ENCODE results near the gene PSMG1. TPM values are rescaled to one million over a fixed set of nuclear protein-coding genes. Genes with fewer than 3 reads are reported as not detected.

PSMG1 gene
- polyA plus RNA-seq, 1 of the 3 experiments (the other 2 are of a cell fraction), result 39.6 TPM

GRCh38 chr21:39196310-39196709 is 13.1 kb upstream of the PSMG1 start:
- H3K79me2 ChIP-seq (ENCODE audit: insufficient read depth), result no peaks in the 10 kb centered on the region; the same call in 1 of the 2 replicates
- H3K4me2 ChIP-seq, result no peak overlapping the region
- H3F3A ChIP-seq (replicated peaks; ENCODE audit: insufficient read depth), result peaks cover 22% of the 10 kb centered on the region
- H3K4me1 ChIP-seq (ENCODE audit: control insufficient read depth in 1 of 2, insufficient read depth in 2 of 2, low read depth in 1 of 2, low read length in 1 of 2), result no peaks in the 10 kb centered on the region; a peak in 1 of 4 replicates
- no peak overlapping the region for H3K9ac ChIP-seq
- H2AFZ ChIP-seq (ENCODE audit: low read depth), result no peak overlapping the region
- H4K20me1 ChIP-seq (ENCODE audit: insufficient read depth), result no peaks in the 10 kb centered on the region; the same call in 1 of the 2 replicates
- H3K27me3 ChIP-seq (ENCODE audit: insufficient read depth), result no peaks in the 10 kb centered on the region
- TF ChIP-seq ZBTB33 (IDR thresholded peaks at IDR 0.05; ENCODE audit: borderline replicate concordance, low read depth) (no peak), YY1 (IDR thresholded peaks at IDR 0.05; ENCODE audit: low read depth) (no peak), IRF3 (IDR thresholded peaks at IDR 0.05; ENCODE audit: low read depth, low read length) (no peak), RFX5 (IDR thresholded peaks at IDR 0.05; ENCODE audit: low read length) (no peak), GABPA (IDR thresholded peaks at IDR 0.05; ENCODE audit: low read depth) (no peak), MEF2A (IDR thresholded peaks at IDR 0.05; ENCODE audit: borderline replicate concordance, low read depth) (no peak), RAD21 (IDR thresholded peaks at IDR 0.05; ENCODE audit: low read length) (no peak), RCOR1 (IDR thresholded peaks at IDR 0.05; ENCODE audit: low read length) (no peak), PBX3 (IDR thresholded peaks at IDR 0.05) (no peak), TAF1 (IDR thresholded peaks at IDR 0.05; ENCODE audit: borderline replicate concordance, low read depth, low read length) (no peak), JUND (IDR thresholded peaks at IDR 0.05) (no peak), CHD2 (IDR thresholded peaks at IDR 0.05; ENCODE audit: low read length, partially characterized antibody) (no peak), NRF1 (IDR thresholded peaks at IDR 0.05; ENCODE audit: low read depth, low read length) (no peak), EP300 (IDR thresholded peaks at IDR 0.05; ENCODE audit: borderline replicate concordance in 1 of 2, low read depth in 1 of 2, low read length in 1 of 2) (no peak), SMC3 (IDR thresholded peaks at IDR 0.05; ENCODE audit: low read depth, low read length) (no peak), FOXJ3 (CRISPR knock-in tag; IDR thresholded peaks at IDR 0.05) (no peak), FOSL2 (IDR thresholded peaks at IDR 0.05; ENCODE audit: borderline replicate concordance, low read depth) (no peak)
- DNase-seq, result no peak
- H3K9me2 ChIP-seq, result no peaks in the 10 kb centered on the region
- ChIA-PET CTCF (no interaction called here), POLR2A (no interaction called here)
- peaks cover 75 to 76% of the 10 kb centered on the region in 2 experiments for H3K36me3 ChIP-seq (replicated peaks in 1 of 2; ENCODE audit: control insufficient read depth in 1 of 2, insufficient read depth in 2 of 2, low read length in 1 of 2)
- WGBS (ENCODE audit: low lambda C conversion rate), result 94% methylated on average over 7 of the region's 7 CpGs
- H3K9me3 ChIP-seq, result no peaks in the 10 kb centered on the region
- H3K27ac ChIP-seq (ENCODE audit: low read depth in 2 of 2, low read length in 1 of 2), result no peak overlapping the region
- H3K4me3 ChIP-seq (ENCODE audit: low read depth in 2 of 2, low read length in 1 of 2), result no peak overlapping the region

Measured in SK-N-SH (cell line).